Measurements from ENCODE around the gene OR6K2.

- TF ChIP-seq CTCF (IDR thresholded peaks at IDR 0.05) (no peak), POLR2A (IDR thresholded peaks at IDR 0.05) (no peak)
Measured at GRCh38 chr1:158730453-158730852, 30.0 kb upstream of the OR6K2 start.
